DOHH2 (cell line): Measurements from ENCODE around the gene TSHZ3.

ENCODE experiments used
- H3F3A ChIP-seq: fragments of 200-600 bp; sonication (generic), shearing (Covaris generic); 2 replicates; pipeline ENCODE4 v1.6.0; 2016; ENCODE audit warnings: antibody characterized with exemption, mild to moderate bottlenecking; ENCODE audit not compliant: control insufficient read depth, insufficient read depth
- H3K27ac ChIP-seq: fragments of 200-600 bp; sonication (generic); 2 replicates; pipeline ENCODE4 v1.5.1; 2014; ENCODE audit warnings: low read depth, mild to moderate bottlenecking, low read length, moderate library complexity
- H3K27me3 ChIP-seq: fragments of 200-600 bp; sonication (generic); 2 replicates; pipeline ENCODE4 v1.6.1; 2014; ENCODE audit warnings: mild to moderate bottlenecking, low read length, mixed read lengths; ENCODE audit not compliant: control insufficient read depth
- H3K36me3 ChIP-seq: fragments of 200-600 bp; sonication (generic); 2 replicates; pipeline ENCODE4 v1.6.1; 2014; ENCODE audit warnings: mild to moderate bottlenecking, low read length, moderate library complexity, mixed read lengths; ENCODE audit not compliant: control insufficient read depth
- H3K4me1 ChIP-seq: fragments of 200-600 bp; sonication (generic); 2 replicates; pipeline ENCODE4 v1.6.1; 2014; ENCODE audit warnings: mild to moderate bottlenecking, low read length, mixed read lengths; ENCODE audit not compliant: control insufficient read depth
- H3K4me2 ChIP-seq: fragments of 200-600 bp; sonication (generic); 2 replicates; pipeline ENCODE4 v1.6.0; 2014; ENCODE audit warnings: mild to moderate bottlenecking, low read length, moderate library complexity
- H3K4me3 ChIP-seq: fragments of 200-600 bp; sonication (generic); 2 replicates; pipeline ENCODE4 v1.5.1; 2014; ENCODE audit warnings: mild to moderate bottlenecking, low read length, mixed read lengths
- H3K79me2 ChIP-seq: fragments of 200-600 bp; sonication (generic); 2 replicates; pipeline ENCODE4 v1.6.1; 2014; ENCODE audit warnings: mild to moderate bottlenecking, low read length, mixed read lengths; ENCODE audit not compliant: control insufficient read depth
- H3K9me2 ChIP-seq: fragments of 200-600 bp; sonication (generic); replicated peaks from 2 replicates; pipeline ENCODE4 v1.6.1; 2014; ENCODE audit warnings: mild to moderate bottlenecking, low read length, mixed read lengths; ENCODE audit not compliant: control insufficient read depth
- H3K9me3 ChIP-seq: fragments of 200-600 bp; sonication (generic); 2 replicates; pipeline ENCODE4 v1.6.1; 2014; ENCODE audit warnings: antibody characterized with exemption, low read length, mixed read lengths; ENCODE audit not compliant: control insufficient read depth, insufficient read depth
- H4K20me1 ChIP-seq: fragments of 200-600 bp; sonication (generic); 2 replicates; pipeline ENCODE4 v1.6.0; 2014; ENCODE audit warnings: low read depth, mild to moderate bottlenecking, antibody characterized with exemption, low read length, moderate library complexity; ENCODE audit not compliant: control insufficient read depth, insufficient read depth
- CTCF ChIP-seq: fragments of 200-600 bp; sonication (generic); IDR thresholded peaks from one replicate; pipeline ENCODE4 v1.5.1; 2014; ENCODE audit warnings: antibody characterized with exemption, mild to moderate bottlenecking, low read depth, low read length; ENCODE audit not compliant: poor library complexity, severe bottlenecking
- EZH2phosphoT487 ChIP-seq: fragments of 200-600 bp; sonication (generic); IDR thresholded peaks from 2 replicates; pipeline ENCODE4 v1.6.1; 2017; ENCODE audit warnings: borderline replicate concordance, mild to moderate bottlenecking, antibody characterized with exemption, low read length, moderate library complexity, mixed read lengths

The TSHZ3 gene

GRCh38 chr19:31266196-31266595, 83.0 kb downstream of the TSHZ3 start:
- H3K27me3 ChIP-seq = no peaks in the 10 kb centered on the region
- no peaks in the 10 kb centered on the region for H3K4me1 ChIP-seq
- H3K9me3 ChIP-seq = peaks cover 5% of the 10 kb centered on the region; the same call in 1 of the 2 replicates
- no peaks in the 10 kb centered on the region for H3K36me3 ChIP-seq
- no peaks in the 10 kb centered on the region for H4K20me1 ChIP-seq
- no peaks in the 10 kb centered on the region for H3K9me2 ChIP-seq
- no peak for TF ChIP-seq CTCF
- no peak for TF ChIP-seq EZH2phosphoT487
- H3K79me2 ChIP-seq = no peaks in the 10 kb centered on the region
- H3K27ac ChIP-seq = no peak overlapping the region
- H3K4me2 ChIP-seq = no peak overlapping the region
- no peaks in the 10 kb centered on the region for H3F3A ChIP-seq
- H3K4me3 ChIP-seq = no peak overlapping the region

GRCh38 chr19:31264041-31264778, 85.0 kb downstream of the TSHZ3 start:
- no peaks in the 10 kb centered on the region for H3K27me3 ChIP-seq
- TF ChIP-seq EZH2phosphoT487 = no peak
- no peak for TF ChIP-seq CTCF
- H3F3A ChIP-seq = no peaks in the 10 kb centered on the region
- no peak overlapping the region for H3K27ac ChIP-seq
- no peaks in the 10 kb centered on the region for H3K36me3 ChIP-seq
- H3K9me3 ChIP-seq = peaks cover 5% of the 10 kb centered on the region; the same call in 1 of the 2 replicates
- no peak overlapping the region for H3K4me3 ChIP-seq
- no peaks in the 10 kb centered on the region for H4K20me1 ChIP-seq
- H3K9me2 ChIP-seq = no peaks in the 10 kb centered on the region
- no peaks in the 10 kb centered on the region for H3K79me2 ChIP-seq
- H3K4me1 ChIP-seq = no peaks in the 10 kb centered on the region
- no peak overlapping the region for H3K4me2 ChIP-seq

GRCh38 chr19:31263328-31263727, 85.9 kb downstream of the TSHZ3 start:
- no peaks in the 10 kb centered on the region for H3K79me2 ChIP-seq
- H3K27me3 ChIP-seq = no peaks in the 10 kb centered on the region
- TF ChIP-seq EZH2phosphoT487 (no peak), CTCF (no peak)
- no peak overlapping the region for H3K27ac ChIP-seq
- H3K9me3 ChIP-seq = peaks cover 5% of the 10 kb centered on the region; the same call in 1 of the 2 replicates
- H3K4me3 ChIP-seq = no peak overlapping the region
- no peak overlapping the region for H3K4me2 ChIP-seq
- H4K20me1 ChIP-seq = no peaks in the 10 kb centered on the region
- no peaks in the 10 kb centered on the region for H3F3A ChIP-seq
- no peaks in the 10 kb centered on the region for H3K9me2 ChIP-seq
- no peaks in the 10 kb centered on the region for H3K4me1 ChIP-seq
- H3K36me3 ChIP-seq = no peaks in the 10 kb centered on the region
